Fibroblast of villous mesenchyme (primary cell): ENCODE data around the gene LRPPRC. TPM values are rescaled to one million over a fixed set of nuclear protein-coding genes. Genes with fewer than 3 reads are reported as not detected.

Experiments
- DNase-seq: peaks from one replicate; pipeline ENCODE4 v3.0.0-alpha.2; 2010; ENCODE audit warnings: low read depth
- H3K4me3 ChIP-seq: 2 replicates; pipeline ENCODE4 v1.5.1; 2011; ENCODE audit warnings: low read depth, mild to moderate bottlenecking, low read length
- CTCF ChIP-seq: IDR thresholded peaks from 2 replicates; pipeline ENCODE4 v1.5.1; 2012; ENCODE audit warnings: low read depth, mild to moderate bottlenecking, low read length; ENCODE audit not compliant: insufficient read depth
- total RNA-seq: library from RNA; depleted of rRNA; stranded (reverse); fragments of >200 nt; gene quantifications from 2 replicates; pipeline ENCODE4 v1.2.3, GENCODE V29; 2012

LRPPRC gene
- total RNA-seq, 1 donor: 63.9 TPM

GRCh38 chr2:43853141-43854081 is 142.4 kb downstream of the LRPPRC start:
- no peak overlapping the region for H3K4me3 ChIP-seq
- no peak for TF ChIP-seq CTCF
- DNase-seq: no peak

- H3K4me3 ChIP-seq: no peak overlapping the region
- DNase-seq: no peak
- no peak for TF ChIP-seq CTCF
Observed at GRCh38 chr2:43852196-43852730, 143.5 kb downstream of the LRPPRC start.

GRCh38 chr2:43851011-43851980 is 144.5 kb downstream of the LRPPRC start:
- no peak overlapping the region for H3K4me3 ChIP-seq
- no peak for DNase-seq

GRCh38 chr2:43848214-43848613 is 147.6 kb downstream of the LRPPRC start:
- H3K4me3 ChIP-seq: no peak overlapping the region
- no peak for TF ChIP-seq CTCF
- peak; percentile 71 for DNase-seq

More at GRCh38 chr2:43851011-43851980, 144.5 kb downstream of the LRPPRC start:
- no peak for TF ChIP-seq CTCF

- no peak for DNase-seq
- no peak for TF ChIP-seq CTCF
Observed at GRCh38 chr2:43846140-43846793, 149.5 kb downstream of the LRPPRC start.

GRCh38 chr2:43845181-43845580 is 150.6 kb downstream of the LRPPRC start:
- no peak overlapping the region for H3K4me3 ChIP-seq
- DNase-seq: no peak
- no peak for TF ChIP-seq CTCF

More at GRCh38 chr2:43846140-43846793, 149.5 kb downstream of the LRPPRC start:
- no peak overlapping the region for H3K4me3 ChIP-seq
